Ascending aorta (tissue), 2 donors: ENCODE measurements around the gene HDLBP. TPM values are rescaled to one million over a fixed set of nuclear protein-coding genes. Genes with fewer than 3 reads are reported as not detected.

ENCODE experiments used
- DNase-seq, 2 donors: peaks; one replicate each; pipeline ENCODE4 v3.0.0-alpha.2; 2019; ENCODE audit warnings: low spot score in 2 of 2
- H3K27ac ChIP-seq, 2 donors: fragments of 200-600 bp; sonication (generic); one replicate each; pipeline ENCODE4 v1.5.1; 2016 to 2017; ENCODE audit warnings: mild to moderate bottlenecking in 1 of 2
- H3K27me3 ChIP-seq: fragments of 200-600 bp; sonication (generic); one replicate; pipeline ENCODE4 v1.5.1; 2017
- H3K36me3 ChIP-seq, 2 donors: fragments of 200-600 bp; sonication (generic); one replicate each; pipeline ENCODE4 v1.5.1; 2016
- H3K4me1 ChIP-seq, 2 donors: fragments of 200-600 bp; sonication (generic); one replicate each; pipeline ENCODE4 v1.5.1; 2016 to 2017; ENCODE audit warnings: mild to moderate bottlenecking in 1 of 2
- H3K4me3 ChIP-seq, 2 donors: fragments of 200-600 bp; sonication (generic); one replicate each; pipeline ENCODE4 v1.5.1; 2016 to 2017; ENCODE audit warnings: mild to moderate bottlenecking in 1 of 2
- H3K9me3 ChIP-seq, 2 donors: fragments of 200-600 bp; sonication (generic); one replicate each; pipeline ENCODE4 v1.5.1; 2016
- CTCF ChIP-seq, 3 experiments: fragments of 200-600 bp in 2 of 3; fragments of 450-650 bp in 1 of 3; sonication (generic) in 2 of 3; IDR thresholded peaks; one replicate each; pipeline ENCODE4 v1.5.1; 2016 to 2019; ENCODE audit warnings: antibody characterized with exemption in 3 of 3, mild to moderate bottlenecking in 1 of 3, moderate library complexity in 1 of 3
- intact Hi-C: fragments of 100-400 bp; cut with DNase I; formaldehyde crosslinking; loops from one replicate; pipeline ENCODE4 v1.15.1; 2023
- total RNA-seq: library from RNA; depleted of rRNA; stranded (reverse); fragments of >200 nt; gene quantifications from one replicate; pipeline ENCODE4 v1.1.0, GENCODE V29; 2016

HDLBP gene
- total RNA-seq, 1 donor from 2014 or later: 308 TPM

- no peak for TF ChIP-seq CTCF (IDR thresholded peaks at IDR 0.05)
- Histone ChIP-seq H3K36me3 (peaks cover 29 to 37% of the 10 kb centered on the region in 2 donors), H3K27ac (no peak overlapping the region), H3K9me3 (no peaks in the 10 kb centered on the region), H3K4me3 (no peak overlapping the region), H3K4me1 (no peaks in the 10 kb centered on the region), H3K27me3 (no peaks in the 10 kb centered on the region)
- DNase-seq: no peak
- intact Hi-C loops: no loop called here
Measured at GRCh38 chr2:241224018-241224850, 91.2 kb downstream of the HDLBP start.

GRCh38 chr2:241223211-241224017, 92.1 kb downstream of the HDLBP start:
- H3K36me3 ChIP-seq: peaks cover 20 to 29% of the 10 kb centered on the region in 2 donors
- H3K27ac ChIP-seq: no peak overlapping the region
- TF ChIP-seq CTCF (IDR thresholded peaks at IDR 0.05): no peak
- H3K27me3 ChIP-seq: no peaks in the 10 kb centered on the region
- DNase-seq: no peak
- no peak overlapping the region for H3K4me3 ChIP-seq
- intact Hi-C loops: no loop called here
- no peaks in the 10 kb centered on the region for H3K9me3 ChIP-seq
- H3K4me1 ChIP-seq: peaks cover 0 to 7% of the 10 kb centered on the region in 2 donors

GRCh38 chr2:241219856-241220356, 95.6 kb downstream of the HDLBP start:
- Histone ChIP-seq H3K27me3 (no peaks in the 10 kb centered on the region), H3K36me3 (no peaks in the 10 kb centered on the region), H3K27ac (no peak overlapping the region), H3K4me1 (peaks cover 0 to 7% of the 10 kb centered on the region in 2 donors), H3K4me3 (no peak overlapping the region), H3K9me3 (no peaks in the 10 kb centered on the region)
- TF ChIP-seq CTCF (IDR thresholded peaks at IDR 0.05): no peak
- intact Hi-C loops: loop anchor here (5.0 kb wide), 2 partner anchors 118 to 653 kb away; partner anchors contain the start of genes MTERF4 and RNPEPL1
- no peak for DNase-seq

- Histone ChIP-seq H3K9me3 (no peaks in the 10 kb centered on the region), H3K27me3 (no peaks in the 10 kb centered on the region), H3K4me1 (peaks cover 0 to 7% of the 10 kb centered on the region in 2 donors), H3K4me3 (peak overlapping the region in 1 of 2 donors; percentile 76), H3K36me3 (no peaks in the 10 kb centered on the region), H3K27ac (no peak overlapping the region)
- TF ChIP-seq CTCF (IDR thresholded peaks at IDR 0.05): no peak
- no peak for DNase-seq
- intact Hi-C loops: loop anchor here (5.0 kb wide), 2 partner anchors 117 to 652 kb away; partner anchors contain the start of genes MTERF4 and RNPEPL1
Measured at GRCh38 chr2:241219030-241219382, 96.5 kb downstream of the HDLBP start.

GRCh38 chr2:241218131-241219029, 97.1 kb downstream of the HDLBP start:
- intact Hi-C loops: loop anchor here (5.0 kb wide), 2 partner anchors 116 to 651 kb away; partner anchors contain the start of genes MTERF4 and RNPEPL1

More at GRCh38 chr2:241218131-241219029, 97.1 kb downstream of the HDLBP start:
- peak in 1 of 2 donors; percentile 73 for DNase-seq
- Histone ChIP-seq H3K27ac (peak overlapping the region in 1 of 2 donors; percentile 53), H3K4me3 (peak overlapping the region; percentile 65 to 76), H3K36me3 (no peaks in the 10 kb centered on the region), H3K27me3 (no peaks in the 10 kb centered on the region), H3K4me1 (peaks cover 0 to 7% of the 10 kb centered on the region in 2 donors), H3K9me3 (no peaks in the 10 kb centered on the region)
- TF ChIP-seq CTCF (IDR thresholded peaks at IDR 0.05): peak in 1 of 3 experiments; percentile 20
